ENCODE data around the gene ZNF221.

Gene ZNF221

DNA sequence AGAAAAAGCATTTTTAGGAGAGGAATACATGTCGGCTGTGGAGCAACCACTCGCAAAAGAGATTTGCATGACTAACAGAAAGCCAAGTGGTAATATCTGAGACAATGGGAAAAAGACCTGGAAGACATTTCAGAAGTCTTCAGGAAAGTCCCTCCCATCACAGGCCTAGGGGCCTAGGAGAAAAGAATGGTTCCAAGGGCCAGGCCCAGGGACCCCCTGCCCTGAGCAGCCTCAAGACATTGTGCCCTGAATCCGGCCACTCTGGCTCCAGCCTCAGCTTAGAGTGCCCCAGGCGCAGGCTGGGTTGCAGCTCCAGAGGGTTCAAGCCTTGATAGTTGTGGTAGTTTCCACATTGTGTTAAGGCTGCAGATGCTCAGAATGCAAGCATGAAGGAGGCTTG lies 9.4 kb downstream of the ZNF221 start:
- DNase-seq = no peak

DNA sequence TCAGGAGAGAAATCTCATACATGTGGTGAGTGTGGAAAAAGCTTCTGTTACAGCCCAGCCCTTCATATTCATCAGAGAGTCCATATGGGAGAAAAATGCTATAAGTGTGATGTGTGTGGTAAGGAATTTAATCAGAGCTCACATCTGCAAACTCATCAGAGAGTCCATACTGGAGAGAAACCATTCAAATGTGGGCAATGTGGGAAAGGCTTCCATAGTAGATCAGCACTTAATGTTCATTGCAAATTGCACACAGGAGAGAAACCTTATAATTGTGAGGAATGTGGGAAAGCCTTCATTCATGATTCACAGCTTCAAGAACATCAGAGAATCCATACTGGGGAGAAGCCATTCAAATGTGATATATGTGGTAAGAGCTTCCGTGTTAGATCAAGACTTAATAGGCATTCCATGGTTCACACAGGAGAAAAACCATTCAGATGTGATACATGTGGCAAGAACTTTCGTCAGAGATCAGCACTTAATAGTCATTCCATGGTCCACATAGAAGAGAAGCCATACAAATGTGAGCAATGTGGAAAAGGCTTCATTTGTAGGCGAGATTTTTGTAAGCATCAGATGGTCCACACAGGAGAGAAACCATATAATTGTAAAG lies 15.2 kb downstream of the ZNF221 start:
- DNase-seq = no peak

DNA sequence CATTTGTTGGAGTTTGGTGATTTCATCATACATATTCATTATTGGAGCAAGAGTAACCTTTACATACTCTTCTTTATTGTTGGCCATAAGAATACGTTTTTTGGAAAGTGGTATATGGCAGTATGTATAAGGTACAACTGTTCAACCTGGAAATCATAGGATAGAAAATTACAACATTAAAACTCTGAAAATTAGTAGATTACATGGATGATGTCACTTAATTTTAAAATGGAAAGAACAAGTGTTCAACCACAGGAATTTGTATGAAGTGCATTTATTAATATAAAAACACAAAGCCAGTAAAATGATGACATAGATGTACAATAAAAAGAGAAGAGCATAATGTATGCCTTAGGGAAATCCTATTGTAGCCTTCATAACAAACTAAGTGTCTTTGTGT lies 25.7 kb downstream of the ZNF221 start:
- no peak for DNase-seq

DNA sequence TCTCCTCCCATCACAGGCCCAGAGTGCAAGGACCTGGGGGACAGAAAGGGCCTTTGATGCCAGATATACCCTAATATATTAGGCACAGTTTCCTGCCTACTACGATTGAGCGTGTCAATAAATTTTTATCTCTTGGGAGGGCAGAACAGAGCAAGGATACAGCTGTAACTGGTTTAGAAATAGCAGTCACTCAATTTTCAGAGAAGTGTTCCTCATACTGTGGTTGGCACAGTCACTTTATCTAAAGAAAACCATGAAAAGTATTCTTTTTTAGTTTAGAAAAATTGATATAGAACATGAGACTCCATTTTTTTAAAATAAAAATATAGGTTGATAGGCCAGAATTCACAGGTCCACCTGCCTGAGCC lies 32.5 kb downstream of the ZNF221 start:
- DNase-seq = no peak

DNA sequence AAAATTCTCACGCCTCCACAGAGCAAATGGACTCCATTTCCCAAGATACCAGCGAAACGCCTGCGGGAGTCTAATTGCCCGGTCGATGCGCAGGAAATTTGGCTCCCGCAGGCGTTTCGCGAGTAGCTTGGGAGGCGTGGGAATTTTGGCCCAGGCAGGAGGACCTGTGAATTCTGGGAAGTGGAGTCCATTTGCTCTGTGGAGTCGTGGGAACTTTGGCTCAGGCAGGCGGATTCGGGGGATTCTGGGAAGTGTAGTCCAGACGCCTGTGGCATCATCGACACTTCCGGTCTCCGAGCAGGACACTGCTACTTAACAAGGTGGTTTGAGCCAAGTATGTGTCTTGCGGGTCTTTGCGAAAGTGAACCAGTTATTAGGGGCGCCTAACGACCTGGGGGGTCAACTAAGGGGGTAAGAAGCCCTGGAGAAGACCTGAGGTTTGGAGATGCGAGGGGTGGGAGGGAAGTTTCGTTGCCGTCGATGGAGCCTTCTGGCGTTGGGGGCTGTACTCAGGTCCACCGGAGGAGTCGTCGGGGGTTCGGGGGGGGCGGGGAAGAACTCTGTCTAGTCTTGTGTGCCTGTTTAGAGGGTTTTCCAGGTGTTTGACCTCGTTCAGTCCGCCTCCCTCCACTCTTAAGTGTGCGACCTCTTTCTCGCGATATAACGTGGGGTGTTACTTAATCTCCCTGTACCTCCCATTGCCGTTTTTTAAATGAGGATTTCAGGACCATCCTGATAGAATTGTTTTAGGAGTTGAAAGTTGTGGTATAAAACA lies 33.1 kb downstream of the ZNF221 start, which contains the start of gene ZNF155:
Gene ZNF155, plus strand, starts transcription at position 277 of the 775 bp plus-strand sequence. CDS start 4,356 bp downstream, outside the sequence.
- DNase-seq = peak; percentile 83

DNA sequence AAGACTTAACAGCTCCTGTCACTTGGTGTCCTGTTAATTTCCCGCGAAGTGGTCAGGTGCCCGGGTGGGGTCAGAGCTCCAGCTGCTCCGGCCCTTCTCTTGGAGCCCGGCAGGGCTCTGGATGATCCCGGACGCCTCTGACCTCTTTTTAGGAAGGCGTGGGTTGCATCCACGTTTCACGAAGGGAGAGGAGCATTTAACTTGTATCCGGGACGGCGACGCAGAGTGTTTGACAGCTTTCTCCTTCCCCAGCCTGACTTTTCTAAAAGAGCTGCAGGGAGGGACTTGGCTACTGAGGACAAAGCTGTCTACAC lies 33.6 kb downstream of the ZNF221 start:
- DNase-seq = no peak

DNA sequence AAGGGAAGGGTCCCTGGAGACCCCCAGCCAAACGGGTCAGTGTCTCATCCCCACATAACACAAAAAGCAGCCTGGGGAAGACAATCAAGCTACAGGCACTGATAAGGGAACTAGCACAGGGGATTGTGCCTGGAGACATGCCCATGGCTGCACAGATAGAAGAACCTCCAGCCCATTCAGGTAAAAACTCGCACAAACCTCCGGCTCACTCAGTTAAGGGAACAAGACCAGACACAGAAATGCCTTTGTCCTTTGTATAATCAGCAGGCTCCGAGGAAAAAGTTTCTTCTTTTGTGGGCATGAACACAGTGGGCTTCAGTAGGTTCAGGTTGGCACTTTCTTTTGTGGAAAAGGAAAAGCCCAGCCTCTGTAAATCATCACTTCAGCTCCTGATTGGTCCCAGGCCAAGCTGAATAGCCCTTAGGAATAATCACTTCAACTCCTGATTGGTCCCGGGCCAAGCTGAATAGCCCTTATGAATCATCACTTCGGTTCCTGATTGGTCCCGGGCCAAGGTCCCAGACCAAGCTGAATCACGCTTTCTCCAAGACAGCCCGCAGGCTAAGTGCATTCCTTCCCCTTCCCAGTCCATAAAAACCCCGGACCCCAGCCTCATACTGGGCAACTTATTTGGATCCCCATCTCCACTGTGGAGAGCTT lies 46.7 kb downstream of the ZNF221 start:
- DNase-seq = no peak

DNA sequence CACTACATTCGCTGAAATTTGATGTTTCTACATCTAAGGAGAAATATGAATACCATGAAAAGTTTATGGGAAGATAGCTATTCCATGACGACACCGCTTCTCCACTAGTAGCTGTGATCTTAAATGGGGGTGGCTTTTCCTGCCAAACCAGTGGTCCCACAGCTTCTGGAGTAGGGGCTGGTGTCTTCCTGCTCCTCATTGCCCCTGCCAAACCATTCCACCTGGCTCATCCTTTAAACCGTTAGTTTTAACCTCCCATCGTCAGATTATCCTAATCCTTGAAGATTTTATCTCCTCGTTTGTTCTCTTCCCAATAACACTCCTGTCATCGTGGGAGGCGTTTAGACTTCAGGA lies 51.2 kb downstream of the ZNF221 start:
- DNase-seq = no peak

DNA sequence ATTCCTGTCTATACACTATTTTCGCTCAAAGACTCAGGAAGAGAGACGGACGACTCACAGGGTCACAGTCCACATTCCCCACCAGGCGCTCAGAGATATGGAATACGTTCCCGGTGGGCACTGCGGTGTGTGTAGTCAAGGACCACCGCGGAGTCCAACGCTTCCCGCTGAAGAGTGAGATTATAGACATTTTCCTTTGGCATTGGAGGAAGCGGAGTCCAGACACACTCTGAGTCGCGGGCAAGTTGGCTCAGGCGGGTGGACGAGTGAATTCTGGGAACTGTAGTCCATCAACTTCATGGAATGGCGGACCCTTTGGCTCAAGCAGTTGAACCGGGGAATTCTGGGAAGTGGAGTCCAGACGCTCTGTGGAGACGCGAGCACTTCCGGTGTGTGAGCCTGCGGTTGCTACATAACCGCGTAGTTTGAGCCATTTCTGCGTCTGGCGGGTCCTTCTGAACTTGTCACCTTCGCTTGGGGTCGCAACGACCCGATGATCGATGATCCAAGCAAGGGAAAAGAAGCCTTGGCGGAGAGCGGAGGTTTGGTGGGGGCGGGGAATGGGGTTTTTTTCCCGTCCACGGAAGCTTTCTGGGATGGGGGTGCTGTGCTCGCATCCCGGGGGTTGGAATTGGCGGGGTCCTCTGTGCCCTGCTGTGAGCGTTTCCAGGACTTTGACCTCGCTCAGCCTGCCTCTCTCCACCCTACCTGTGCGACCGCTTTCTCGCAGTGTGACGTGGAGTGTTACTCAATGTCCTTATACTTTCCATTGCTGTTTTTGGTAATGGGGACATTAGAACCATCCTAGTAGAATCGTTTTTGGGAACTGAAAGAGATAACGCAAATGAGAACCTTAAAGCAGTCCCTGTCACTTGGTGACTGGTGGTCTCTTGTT lies 51.8 kb downstream of the ZNF221 start, which contains the start of gene ZNF230:
Gene ZNF230, plus strand, starts transcription at position 392 of the 895 bp plus-strand sequence. CDS start 4,122 bp downstream, outside the sequence.
- peak; percentile 91 for DNase-seq

DNA sequence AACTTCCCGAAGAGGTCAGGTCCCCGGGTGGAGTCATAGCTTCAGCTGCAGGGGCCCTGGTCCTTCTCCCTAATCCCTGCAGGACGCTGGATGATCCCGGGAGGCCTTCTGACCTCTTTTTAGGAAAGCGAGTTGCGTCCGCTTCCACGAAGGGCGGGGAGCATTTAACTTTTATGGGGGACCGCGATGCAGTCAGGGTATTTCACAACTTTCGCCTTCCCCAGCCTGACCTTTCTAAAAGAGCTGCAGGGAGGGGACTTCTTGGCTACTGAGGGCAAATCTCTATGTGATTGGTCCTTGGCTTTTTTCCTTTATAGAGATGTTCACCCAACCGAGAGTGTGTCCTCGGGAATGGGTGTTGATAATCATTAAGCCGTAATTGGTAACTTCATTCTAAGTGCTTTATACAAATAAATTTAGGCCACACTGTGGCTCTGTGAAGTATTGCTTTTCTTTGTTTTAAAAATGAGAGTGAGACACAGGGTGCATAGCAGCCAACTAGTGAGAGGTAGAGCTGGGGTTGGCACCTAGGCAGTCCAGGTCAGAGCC lies 52.5 kb downstream of the ZNF221 start:
- peak; percentile 23 for DNase-seq

DNA sequence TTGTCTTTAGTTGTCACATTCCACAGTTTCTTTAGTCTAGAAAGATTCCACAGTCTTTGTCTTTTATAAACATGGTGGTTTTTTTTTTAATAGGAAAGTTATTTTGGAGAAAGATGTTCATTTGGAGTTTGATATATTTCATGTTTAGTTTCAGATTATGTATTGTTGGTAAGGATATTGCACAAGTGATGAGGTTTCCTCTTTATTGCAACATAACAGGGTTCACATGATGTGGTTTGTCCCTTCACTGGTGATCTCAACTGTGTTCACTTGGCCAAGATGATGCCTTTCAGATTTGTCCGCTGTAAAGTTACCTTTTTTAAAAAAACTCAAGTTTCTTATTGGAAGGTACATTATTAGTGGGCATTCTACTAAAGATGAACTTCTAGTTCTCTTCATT lies 54.9 kb downstream of the ZNF221 start:
- DNase-seq = no peak

DNA sequence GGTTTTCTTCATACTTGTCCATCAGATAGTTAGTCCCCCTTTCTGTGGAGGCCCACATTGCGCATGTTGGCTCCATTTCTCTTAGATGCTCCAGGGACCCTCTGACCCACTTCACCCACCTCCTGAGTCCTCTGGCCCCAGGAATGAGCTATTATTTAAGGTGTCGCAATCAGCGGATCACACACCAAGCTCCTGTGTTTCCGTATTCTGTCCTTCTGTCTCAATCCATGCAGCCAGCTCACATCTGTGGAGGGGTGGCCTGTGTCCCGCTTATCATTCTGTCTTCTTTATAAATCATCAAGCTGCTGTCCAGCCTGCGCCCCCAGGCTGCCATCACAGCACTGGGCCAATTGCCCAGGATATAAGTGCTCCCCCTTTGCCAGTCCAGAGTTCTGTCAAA lies 56.4 kb downstream of the ZNF221 start:
- DNase-seq = no peak

DNA sequence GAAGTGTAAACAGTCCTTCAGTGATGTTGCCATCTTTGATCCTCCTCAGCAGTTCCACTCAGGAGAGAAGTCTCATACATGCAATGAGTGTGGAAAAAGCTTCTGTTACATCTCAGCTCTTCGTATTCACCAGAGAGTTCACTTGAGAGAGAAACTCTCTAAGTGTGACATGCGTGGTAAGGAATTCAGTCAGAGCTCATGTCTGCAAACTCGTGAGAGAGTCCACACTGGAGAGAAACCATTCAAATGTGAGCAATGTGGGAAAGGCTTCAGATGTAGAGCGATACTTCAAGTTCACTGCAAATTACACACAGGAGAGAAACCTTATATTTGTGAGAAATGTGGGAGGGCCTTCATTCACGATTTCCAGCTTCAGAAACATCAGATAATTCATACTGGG lies 59.4 kb downstream of the ZNF221 start:
- no peak for DNase-seq

Data from CD4-positive, alpha-beta T cell treated with Interleukin-12 subunit alpha and Interleukin-12 subunit beta, for 1 hour (primary cell).